ENCODE results near the gene LRRC2.
"Not testable (repeated sequence)": the region's sequence is repeated elsewhere in the genome, so short reads cannot be mapped to it uniquely, and the experiment has no call there.

The LRRC2 gene

DNA sequence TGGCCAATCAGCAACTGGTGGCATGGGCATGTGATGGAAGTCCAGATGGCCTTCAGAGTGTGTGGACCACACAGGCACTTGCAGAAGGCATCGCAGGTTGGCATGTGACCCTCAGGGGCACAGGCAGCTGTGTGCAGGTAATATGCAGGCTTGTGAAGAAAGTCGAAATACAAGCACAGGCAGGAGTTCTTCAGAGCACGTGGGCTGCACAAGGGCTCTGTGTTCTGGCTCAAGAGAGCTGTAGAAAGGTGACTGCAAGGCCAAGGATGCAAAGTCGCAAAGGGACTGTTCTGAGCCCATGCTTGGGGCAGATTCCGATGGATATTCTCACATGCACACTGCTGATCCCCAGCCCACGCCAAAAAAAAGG is 8.3 kb downstream of the LRRC2 start:
- DNase-seq (ENCODE audit: low read depth in 3 of 3) = no peak

DNA sequence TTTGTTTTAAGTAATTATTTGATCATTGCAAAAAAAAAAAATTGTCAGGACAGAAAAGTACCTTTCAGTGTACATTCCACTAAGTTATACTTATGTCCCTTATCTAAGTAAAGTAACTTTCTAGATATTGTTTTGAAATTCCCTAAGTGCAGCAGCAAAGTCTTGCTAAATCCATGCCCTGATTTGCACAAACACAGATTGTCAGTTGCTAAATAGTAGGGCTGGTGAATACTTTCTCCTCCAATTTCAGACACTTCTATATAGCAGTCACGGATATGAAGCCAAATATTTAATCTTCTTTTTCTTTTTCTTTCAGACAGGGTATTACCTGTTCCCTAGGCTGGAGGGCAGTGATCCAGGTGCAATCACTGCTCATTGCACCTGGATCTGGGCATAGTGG is 12.9 kb downstream of the LRRC2 start:
- no peak for DNase-seq (ENCODE audit: low read depth in 3 of 3)

- DNase-seq (ENCODE audit: low read depth in 3 of 3) = no peak
These were observed 13.6 kb downstream of the LRRC2 start for GRCh38 chr3:46552538-46552937.

DNA sequence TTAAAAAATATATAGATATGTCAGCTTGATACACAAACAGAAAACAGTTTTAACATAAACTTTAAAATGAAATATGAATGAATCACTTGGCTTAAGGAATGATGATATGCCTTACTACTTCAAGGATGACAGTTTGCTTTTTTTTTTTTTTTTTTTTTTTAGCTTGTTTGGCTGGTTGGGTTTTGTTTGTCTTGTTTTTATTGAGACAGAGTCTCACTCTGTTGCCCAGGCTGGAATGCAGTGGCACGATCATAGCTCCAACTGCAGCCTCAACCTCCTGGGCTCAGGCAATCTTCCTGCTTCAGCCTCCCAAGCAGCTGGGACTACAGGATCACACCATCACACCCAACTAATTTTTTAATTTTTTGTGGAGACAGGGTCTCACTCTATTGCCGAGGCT is 14.5 kb downstream of the LRRC2 start:
- no peak for DNase-seq (ENCODE audit: low read depth in 3 of 3)

DNA sequence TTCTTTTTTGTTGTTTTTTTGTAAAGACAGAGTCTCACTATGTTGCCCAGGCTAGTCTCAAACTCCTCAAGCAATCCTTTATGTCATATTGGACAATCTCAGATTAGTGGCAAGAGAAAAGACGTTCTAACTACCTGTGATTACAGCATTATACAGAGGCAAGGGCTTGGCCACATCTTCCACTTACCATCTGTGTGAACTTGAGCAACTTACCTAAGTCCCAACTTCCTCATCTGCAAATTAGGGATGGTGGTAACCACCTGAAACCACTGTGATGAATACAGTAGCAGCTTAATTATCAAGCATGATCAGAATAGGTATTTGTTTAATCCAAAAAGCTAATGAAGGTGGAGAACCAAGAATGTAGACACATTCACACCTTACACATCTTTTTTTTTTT is 16.1 kb downstream of the LRRC2 start:
- no peak for DNase-seq (ENCODE audit: low read depth in 3 of 3)

DNA sequence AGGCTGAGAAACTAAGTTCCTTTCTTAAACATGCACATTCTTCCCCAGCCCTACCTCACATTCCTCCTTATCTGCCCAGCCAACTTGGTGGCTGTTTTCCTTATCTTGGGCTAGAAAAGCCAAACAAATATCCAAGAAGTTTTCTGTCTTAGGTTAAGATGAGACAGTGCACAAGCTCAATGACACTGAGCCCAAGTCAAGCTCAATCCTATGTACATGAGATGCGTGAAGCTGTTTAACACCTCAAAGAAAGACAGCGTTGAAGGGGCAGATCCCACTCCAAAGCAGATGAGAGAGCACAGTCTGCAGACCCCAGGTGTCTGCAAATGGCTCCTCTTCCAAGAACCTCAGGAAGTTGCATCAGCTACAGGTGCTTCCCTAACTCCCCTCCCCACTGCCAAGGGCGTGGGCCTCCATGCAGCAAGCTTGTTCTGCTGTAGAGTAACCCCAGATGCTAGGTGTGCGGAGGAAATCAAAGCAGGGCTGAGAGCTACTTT is 16.6 kb downstream of the LRRC2 start:
- no peak for DNase-seq (ENCODE audit: low read depth in 3 of 3)

DNA sequence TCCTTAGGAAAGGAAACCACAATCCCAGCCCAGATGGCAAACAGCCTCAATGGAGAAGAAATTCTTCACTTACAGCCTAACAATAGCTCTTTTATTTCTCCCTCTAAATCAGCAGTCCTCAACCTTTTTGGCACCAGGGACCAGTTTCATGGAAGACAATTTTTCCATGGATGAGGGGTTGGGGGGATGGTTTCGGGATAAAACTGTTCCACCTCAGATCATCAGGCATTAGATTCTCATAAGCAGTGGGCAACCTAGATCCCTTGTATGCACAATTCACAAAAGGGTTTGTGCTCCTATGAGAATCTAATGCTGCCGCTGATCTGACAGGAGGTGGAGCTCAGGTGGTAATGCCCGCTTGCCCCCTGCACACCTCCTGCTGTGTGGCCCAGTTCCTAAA is 17.5 kb downstream of the LRRC2 start:
- not testable (repeated sequence) for DNase-seq (ENCODE audit: low read depth in 3 of 3)

DNA sequence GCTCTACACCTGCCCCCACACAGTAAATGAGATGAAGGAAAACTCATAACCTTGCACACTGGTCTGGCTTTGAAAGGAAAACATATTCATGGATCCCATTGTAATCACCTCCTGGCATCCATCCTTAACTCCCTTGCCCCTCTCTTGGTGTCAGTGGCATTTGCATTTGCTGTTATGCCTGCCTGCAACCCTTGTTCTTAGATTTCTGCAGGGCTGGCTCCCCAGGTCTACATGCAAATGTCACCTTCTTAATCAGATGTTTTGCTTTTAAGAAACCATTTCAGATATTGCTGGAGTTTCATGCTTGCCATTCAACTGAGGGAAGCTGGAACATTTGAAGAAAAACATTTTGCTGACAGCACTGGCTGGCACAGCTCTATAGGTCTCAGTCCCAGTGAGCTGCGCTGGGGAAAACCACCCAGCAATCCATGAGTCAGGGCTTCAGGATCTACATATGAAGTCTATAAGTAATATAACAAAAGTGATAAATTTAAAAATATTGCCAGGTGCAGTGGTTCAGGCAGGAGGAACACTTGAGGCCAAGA is 19.1 kb downstream of the LRRC2 start:
- DNase-seq (ENCODE audit: low read depth in 3 of 3) = no peak

GRCh38 chr3:46545818-46546630 is 20.1 kb downstream of the LRRC2 start:
- DNase-seq (ENCODE audit: low read depth in 3 of 3) = no peak

DNA sequence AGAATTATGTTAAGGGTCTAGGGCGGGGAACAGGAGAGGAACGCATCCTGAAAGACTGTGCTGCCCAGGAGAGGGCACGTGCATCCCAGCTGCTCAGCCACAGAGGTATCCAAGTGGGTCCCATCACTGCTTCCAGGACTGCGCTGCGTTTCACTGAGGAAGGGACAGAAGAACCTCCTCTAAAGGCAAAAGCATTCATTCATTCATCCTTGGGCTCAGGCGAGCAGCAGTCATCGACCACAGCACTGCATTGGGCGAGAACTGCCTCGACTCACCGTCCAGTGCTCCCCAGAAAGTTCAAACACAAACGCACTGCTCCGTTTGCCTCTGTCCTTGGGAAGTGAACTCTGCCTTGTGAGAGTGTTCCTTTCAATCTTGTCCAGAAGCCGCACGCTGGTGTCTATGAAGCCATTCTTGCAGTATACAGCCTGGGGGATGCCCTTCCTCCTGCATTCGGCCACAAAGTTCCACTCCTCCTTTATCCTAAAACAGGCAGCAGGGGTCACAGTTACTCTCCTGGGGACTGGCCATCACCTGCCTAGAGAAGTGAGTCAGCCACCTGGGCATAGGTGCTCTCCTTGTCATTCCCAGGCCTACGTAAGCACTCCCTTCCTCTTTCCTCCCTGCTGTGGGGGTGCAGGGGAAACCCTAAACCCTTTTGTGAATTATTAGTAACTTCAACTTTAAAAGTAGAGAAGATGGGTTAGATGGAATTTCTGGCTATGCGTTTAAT is 21.2 kb downstream of the LRRC2 start:
- no peak for DNase-seq (ENCODE audit: low read depth in 3 of 3)

DNA sequence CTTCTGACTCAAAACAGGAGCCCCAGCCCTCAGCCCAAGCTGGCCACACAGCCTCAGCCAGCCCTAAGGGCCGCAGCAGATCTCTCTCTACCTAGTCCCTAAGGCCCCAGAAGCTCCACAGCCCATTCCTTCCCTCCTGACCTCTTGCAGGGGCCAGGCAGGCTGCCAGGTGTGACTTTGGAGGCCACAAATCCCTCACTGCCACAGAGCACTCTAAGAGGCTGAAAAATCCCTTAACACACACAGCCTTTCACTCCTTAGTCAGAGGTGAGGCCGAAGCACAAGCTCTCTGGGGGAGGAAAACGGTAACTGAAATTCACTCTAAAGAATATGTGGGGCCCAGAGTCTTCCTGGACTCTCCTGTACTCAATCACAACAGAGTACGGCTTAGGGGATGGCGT is 23.3 kb downstream of the LRRC2 start:
- DNase-seq (ENCODE audit: low read depth in 3 of 3) = no peak

DNA sequence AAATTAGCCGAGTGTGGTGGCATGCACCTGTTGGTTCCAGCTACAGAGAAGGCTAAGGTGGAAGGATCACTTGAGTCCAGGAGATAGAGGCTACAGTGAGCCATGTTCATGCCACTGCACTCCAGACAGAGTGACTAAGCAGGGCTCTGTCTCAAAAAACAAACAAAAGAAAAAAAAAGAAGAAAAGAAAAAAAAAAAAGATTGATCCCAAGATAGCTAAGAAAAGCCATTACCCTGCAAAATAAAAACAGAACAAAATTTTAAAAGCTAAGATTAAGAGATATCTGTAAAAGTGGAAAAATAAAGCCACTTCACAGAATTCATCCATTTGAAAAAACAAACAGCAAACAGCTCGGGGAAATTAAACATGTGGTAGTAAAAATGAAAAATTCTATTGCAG is 23.8 kb downstream of the LRRC2 start:
- DNase-seq (ENCODE audit: low read depth in 3 of 3) = no peak

- no peak for DNase-seq (ENCODE audit: low read depth in 3 of 3)
These were observed 24.3 kb downstream of the LRRC2 start for GRCh38 chr3:46541835-46542234.

- no peak for DNase-seq (ENCODE audit: low read depth in 3 of 3)
These were observed 25.6 kb downstream of the LRRC2 start for GRCh38 chr3:46540550-46540949.

DNA sequence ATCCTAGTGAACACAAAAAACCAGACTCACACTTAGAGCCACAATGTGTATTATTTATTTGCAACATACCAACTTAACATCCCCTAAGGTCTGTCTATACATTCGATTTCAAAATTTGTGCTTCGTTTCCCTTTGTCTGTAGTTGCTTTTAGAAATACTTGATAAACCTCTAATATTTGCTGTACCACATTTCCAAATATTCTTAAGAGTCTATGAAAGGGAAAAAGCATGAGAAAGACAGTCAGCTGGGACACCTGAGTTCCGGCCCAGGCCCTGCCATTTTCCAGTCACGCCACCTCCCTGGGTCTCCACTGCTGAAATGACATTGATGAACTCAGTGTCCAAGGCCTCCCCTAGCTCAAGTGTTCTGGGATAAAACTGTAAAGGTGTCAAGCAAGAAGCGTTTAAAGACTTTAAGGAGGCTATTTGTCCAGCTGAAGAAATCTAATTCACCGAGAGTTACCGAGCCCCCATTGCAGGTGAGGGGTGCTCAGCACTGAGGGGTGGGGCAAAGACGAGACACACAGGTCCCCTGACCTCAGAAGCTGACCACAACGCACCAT is 26.6 kb downstream of the LRRC2 start:
- DNase-seq (ENCODE audit: low read depth in 3 of 3) = no peak

GRCh38 chr3:46538803-46539442 is 27.2 kb downstream of the LRRC2 start:
- peak in 2 of 3 donors; percentile 30 to 50 for DNase-seq (ENCODE audit: low read depth in 3 of 3)

- DNase-seq (ENCODE audit: low read depth in 3 of 3) = not testable (repeated sequence)
These were observed 27.7 kb downstream of the LRRC2 start for GRCh38 chr3:46538425-46538802.

GRCh38 chr3:46537779-46538178 is 28.3 kb downstream of the LRRC2 start:
- DNase-seq (ENCODE audit: low read depth in 3 of 3) = no peak

DNA sequence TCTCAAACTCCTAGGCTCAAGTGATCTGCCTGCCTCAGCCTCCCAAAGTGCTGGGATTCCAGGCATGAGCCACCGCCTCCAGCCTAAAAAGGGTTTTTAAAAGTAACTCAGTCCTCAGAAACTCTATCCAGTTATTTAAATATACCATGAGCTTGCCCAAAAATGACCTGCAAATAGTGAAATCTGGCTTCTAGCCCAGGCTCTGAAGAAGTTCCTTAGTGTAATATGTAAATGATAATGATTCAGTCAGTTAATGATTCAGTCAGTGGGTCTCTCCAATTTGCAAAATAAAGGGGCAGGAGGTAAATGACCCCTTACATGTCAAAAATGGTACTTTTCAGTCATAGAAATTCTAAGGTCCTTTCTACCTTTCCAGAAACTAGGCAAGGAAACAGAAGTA is 28.8 kb downstream of the LRRC2 start:
- DNase-seq (ENCODE audit: low read depth in 3 of 3) = no peak

DNA sequence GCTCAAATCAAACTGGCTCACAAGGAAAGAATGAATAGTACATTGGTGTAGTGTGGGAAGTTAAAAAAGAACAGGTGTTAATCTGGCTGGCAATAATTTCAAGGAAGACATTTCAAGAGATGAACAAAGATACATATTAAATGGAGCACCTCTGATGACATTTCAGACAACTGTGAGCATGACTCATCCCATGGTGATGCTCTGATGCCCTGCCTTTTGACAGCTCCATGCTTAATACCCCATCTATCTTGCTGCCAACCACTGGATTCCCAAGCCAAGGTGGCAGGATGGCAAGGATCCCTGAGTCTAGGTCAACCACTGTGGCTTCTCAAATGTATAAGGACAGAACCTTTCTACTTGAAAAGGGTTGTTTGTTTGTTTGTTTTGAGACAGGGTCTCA is 29.3 kb downstream of the LRRC2 start:
- no peak for DNase-seq (ENCODE audit: low read depth in 3 of 3)

DNA sequence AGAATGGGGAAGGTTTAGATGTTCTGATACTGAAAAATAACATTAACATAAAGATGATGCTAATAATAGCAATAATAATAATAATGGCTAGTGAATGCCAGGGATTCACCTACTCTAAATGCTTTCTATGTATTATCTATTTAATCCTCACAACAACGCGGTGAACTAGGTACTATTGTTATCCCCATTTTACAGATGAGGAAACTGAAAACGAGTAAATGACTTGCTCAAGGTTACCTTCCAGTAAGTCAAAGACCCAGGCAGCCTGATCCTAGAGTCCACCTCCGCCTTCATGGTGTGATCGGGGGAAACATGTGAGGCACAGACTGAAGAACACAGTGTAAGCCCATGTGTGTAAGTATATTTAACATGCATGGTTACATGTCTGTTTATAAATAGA is 30.4 kb downstream of the LRRC2 start:
- no peak for DNase-seq (ENCODE audit: low read depth in 3 of 3)

DNA sequence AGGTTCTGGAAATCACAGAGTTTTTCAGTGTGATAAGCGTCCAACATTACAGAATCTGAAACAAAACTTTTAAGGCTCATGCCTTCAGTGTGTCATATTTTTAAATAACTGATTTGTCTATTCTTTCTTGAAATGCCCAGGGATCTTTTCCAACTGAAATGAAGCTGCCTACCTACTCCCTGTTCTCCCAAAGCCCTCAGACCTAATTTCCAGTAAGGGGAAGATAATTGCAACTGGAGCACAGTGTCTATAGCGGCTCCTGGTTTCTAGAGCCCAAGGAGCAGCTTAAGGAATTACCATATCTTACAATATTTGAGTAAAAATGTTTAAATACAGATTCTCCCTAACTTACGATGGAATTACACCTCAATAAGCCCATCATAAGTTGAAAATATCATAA is 33.0 kb downstream of the LRRC2 start:
- no peak for DNase-seq (ENCODE audit: low read depth in 3 of 3)
